Activated CD4-positive, CD25-positive, alpha-beta regulatory T cell treated with anti-CD3 and anti-CD28 coated beads, Interleukin-2, amount 50 U/mL, for 24 hours (primary cell): ENCODE data around the gene SGMS1.

Experiments
- ATAC-seq, 2 donors: fragments of 150-1000 bp; cut with Tn5 transposase; one replicate each; pipeline ENCODE4 v1.10.0; 2021; ENCODE audit warnings: mild to moderate bottlenecking in 1 of 2, moderate library complexity in 1 of 2

SGMS1 gene

DNA sequence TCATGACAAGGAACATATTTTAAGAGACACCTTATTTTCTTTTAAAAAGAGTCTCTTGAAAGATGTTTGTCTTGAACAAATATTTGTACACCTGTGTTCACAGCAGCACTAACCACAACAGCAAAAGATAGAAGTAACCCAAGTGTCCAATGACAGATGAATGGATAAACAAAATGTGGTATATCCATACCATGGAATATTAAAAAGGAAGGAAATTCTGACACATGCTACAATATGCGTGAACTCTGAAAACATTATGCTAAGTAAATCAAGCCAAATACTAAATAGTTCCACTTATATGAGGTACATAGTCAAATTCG lies 17.8 kb downstream of the SGMS1 start:
- ATAC-seq, result no peak

DNA sequence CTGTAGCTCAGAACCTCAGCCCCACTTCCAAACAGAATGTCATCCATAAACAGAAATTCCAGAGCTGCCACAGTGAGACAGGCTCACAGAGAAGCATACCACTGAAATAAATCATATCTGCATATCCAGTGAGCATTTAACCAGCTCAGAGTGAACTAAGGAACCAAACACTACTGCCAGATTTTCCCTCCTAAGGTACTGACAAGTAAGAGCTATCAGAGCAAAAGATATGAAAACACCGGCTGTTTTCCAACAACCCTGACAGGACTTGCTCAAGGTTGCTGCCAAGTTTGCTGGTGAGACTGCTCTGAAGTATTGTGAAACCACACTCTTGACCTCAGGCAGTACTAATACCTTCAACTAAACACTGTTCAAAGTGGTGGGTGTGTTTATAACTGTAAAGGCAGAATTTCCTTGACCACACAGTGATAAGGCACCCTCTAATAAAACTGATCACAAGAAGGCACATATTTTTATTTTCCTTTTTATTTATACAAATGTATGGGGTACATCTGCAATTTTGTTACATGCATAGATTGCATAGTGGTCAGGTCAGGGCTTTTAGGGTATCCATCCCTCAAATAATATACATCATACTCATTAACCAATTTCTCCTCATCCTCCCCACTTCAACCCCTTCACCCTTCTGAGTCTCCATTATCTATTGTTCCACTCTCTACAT lies 18.3 kb downstream of the SGMS1 start:
- ATAC-seq, result peak in 1 of 2 donors; percentile 55

- peak; percentile 55 to 70 for ATAC-seq
These were observed 18.9 kb downstream of the SGMS1 start for GRCh38 chr10:50604809-50605208.

- peak; percentile 30 to 34 for ATAC-seq
These were observed 19.6 kb downstream of the SGMS1 start for GRCh38 chr10:50604049-50604640.

- no peak for ATAC-seq
These were observed 20.5 kb downstream of the SGMS1 start for GRCh38 chr10:50603151-50603850.

GRCh38 chr10:50601974-50602373 lies 21.8 kb downstream of the SGMS1 start:
- no peak for ATAC-seq

DNA sequence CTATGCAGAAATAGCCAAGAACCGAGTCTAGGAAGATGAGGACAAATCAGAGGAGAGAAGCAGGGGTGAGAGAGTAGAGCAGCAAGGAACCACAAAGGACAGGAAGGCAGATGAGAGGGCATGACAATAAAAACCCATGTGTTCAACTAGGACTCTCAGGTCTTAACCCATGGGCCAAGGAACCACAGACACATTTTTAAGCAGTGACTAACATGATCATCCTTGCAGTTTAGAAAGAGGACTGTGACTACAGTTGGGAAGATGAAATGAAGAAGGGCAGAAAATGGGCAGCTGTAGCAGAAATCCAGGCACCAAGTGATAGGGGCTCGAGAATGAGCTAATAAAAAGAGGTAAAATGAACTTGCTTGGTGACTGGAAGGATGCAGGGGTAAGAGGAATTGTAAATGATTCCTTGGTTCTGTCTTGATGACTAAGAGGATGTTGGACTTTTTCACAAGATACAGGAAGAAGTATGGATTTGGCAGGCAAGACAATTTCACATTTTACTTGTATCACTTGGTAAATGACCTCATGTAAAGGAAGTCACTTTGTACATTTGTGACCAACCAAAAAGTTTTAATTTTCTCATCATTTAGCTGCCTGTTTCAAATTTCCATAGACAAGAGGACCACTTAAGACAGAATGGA lies 22.8 kb downstream of the SGMS1 start:
- ATAC-seq, result no peak

DNA sequence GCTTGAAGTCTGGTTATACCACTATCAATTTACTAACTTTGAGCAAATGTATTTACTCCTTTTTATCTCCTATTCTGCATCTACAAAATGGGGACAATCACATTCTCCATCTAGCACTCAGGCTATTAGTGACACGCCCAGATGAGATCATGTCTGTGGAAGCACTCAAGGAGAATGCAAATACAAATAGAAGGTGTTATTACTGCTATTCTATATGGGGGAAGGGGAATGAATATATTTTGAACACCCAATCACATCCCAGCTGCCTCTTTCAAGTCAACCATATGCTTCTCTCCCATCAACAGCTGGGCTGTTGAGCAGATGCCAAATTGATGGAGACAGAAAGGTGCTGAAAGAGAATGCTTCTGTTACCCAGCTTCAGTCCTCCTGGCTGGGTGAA lies 23.5 kb downstream of the SGMS1 start:
- ATAC-seq, result no peak

- ATAC-seq, result no peak
These were observed 26.9 kb downstream of the SGMS1 start for GRCh38 chr10:50596897-50597296.

DNA sequence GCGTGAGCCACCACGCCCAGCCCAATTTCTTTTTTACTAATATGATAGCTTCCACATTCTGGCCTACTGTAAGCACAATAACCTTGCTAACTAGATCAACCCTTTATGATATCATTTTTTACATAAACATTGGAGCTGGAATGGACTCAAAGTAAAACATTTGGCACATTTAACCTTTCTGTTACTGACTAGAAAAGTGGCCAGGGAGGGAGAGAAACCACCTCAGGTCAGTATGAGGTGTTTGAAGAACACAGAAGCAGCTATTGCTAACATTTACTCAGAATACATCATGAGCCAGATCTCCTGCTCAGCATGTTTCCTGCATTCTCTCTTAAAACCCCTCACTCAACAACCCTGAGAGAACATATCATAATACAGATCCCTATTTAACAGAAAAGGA lies 27.3 kb downstream of the SGMS1 start:
- ATAC-seq, result no peak

DNA sequence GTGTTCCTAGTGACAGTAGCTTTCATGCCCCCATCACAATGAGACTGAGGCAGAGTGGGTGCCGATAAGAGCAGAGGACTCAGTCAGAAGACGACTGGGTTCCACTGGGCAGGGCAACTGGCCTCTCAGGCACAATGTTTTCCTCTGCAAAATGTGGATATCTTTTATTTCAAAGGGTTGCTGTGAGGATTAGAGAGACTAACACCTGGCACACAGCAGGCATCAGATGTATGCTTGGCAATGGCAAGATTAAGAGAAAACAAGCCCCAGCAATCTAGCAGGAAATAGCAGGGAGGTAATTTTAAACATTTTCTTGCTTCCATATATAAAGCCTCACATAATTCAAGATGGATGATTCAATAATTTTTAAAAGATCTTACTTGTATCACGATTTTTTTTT lies 28.0 kb downstream of the SGMS1 start:
- no peak for ATAC-seq

DNA sequence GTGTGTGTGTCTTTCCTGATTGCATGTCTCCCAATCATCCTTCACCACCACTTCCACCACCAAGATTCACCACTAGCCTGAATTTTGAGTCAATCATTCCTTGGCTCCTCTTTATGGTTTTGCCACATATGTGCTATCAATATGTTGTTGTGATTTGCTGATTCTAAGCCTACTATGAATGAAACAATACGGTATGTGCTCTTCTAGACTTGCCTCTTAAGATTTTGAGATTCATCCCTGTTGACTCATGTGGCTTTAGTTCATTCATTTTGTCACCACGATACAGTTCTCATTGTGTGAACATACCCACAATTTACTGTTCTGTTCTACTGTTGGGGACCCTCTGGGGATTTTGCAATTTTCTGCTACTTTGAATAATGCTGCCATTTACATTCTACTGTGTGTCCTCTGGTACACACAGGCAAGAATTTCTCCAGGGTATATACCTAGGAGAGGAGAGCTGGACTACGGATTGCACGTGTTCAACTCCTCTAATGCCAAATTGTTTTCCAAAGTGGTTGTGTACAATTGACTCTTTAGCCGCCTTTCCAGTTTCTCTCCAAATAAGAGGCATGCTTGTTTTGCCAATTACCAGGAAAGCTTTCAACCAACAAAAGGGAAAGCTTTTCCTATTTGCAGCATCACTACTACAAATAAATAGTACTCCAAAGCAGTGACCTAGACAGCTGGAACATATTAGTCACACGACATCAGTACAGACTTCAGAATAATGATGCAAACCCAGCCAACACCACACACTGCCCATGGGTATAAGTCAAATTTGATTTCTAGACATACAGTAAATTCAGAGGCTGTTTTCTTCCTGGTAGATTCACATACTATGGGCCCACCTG lies 30.0 kb downstream of the SGMS1 start:
- peak in 1 of 2 donors; percentile 7 for ATAC-seq

- ATAC-seq, result no peak
These were observed 30.8 kb downstream of the SGMS1 start for GRCh38 chr10:50592961-50593418.

DNA sequence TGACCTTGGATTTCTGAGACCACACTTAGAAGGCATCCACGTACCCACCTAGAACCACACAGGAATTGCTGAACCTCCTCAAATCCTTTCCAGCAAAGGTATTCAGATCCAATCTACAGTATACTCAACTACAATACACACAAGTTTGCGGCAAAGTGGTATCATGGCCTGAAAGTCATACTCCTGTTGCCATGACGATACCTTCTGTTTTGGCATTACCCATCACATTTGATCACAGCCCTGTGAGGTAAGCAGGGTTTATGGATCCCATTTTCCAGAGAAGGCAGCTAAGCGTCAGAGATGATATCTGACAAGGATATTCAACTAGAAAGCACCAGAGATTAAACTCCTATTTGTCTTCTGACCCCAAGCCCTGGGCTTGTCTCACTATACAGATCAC lies 32.8 kb downstream of the SGMS1 start:
- no peak for ATAC-seq

- ATAC-seq, result no peak
These were observed 37.0 kb downstream of the SGMS1 start for GRCh38 chr10:50586740-50587088.

GRCh38 chr10:50585921-50586739 lies 37.6 kb downstream of the SGMS1 start:
- ATAC-seq, result no peak

DNA sequence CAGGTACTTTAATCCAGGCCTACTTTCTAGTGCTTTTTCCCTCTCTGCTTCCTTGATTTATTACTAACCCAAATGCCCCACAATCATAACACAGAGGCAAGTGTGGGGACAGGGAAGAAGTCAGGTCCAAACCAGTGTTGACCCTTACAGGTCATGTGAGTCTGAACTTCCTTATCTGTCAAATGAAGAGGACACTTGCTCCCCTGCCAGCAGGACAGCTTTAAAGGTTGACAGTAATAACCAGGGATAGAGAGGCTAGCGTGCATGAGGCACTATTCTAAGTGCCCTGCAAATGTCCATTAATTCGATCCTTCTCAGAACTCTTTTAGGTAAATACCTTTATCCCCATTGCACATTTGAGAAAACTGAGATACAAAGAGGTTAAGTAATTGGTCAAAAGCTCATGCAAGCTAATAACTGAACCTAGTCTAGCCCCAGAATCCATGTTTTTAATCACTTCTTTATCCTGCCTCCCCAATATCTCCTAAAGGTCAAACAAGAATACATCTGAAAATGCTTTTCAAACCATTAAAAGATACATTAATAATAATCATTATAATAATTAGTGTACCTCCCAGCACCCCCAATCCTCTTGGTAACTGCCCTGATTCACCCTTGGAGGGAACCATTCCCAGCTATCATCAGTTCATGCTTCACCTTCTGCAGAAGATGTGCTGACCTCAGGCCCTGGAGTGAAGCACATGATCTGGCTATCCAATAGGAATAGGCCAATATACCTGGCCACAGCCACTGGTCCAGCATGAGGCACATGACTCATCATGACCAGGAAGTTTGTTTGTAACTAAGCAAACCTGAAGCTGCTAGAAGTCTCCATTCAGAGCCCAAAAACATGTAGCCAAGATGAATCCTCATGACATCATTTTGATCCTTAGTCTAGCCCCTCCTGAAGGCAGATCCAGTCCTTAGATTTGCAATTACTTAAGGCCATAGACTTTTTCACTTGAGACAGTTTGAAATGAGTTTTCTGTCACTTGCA lies 40.7 kb downstream of the SGMS1 start:
- no peak for ATAC-seq

DNA sequence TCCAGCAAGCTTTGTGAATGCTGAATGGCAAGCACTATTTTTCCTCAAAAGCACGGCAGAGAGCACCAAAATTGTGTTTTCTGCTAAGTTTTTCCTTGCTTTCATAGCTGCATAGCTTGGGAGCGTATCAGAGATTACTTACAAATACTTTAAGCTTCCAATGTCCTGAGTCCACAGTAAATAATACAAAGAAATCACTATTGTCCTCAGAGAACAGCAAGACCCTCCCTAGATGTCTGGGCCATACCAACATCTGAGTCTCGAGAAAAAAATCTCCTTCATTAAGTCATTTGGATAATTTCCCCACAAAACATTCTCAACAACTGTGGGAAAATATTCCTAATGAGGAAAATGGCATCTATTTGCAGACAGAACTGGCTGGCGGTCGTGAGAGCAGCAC lies 41.7 kb downstream of the SGMS1 start:
- ATAC-seq, result no peak

- no peak for ATAC-seq
These were observed 43.4 kb downstream of the SGMS1 start for GRCh38 chr10:50580262-50580891.
